NCI-H1436 treated with DMSO at 0.1 percent for 48 hours (cell line): ENCODE measurements around the gene GRID1.

Experiments used
- DNase-seq: peaks from one replicate; lab custom pipeline; 2025; lab: John Stamatoyannopoulos, UW

Gene GRID1

GRCh38 chr10:85925201-85925750, 441.3 kb downstream of the GRID1 start:
- DNase-seq, result no peak

- no peak for DNase-seq
Observed at GRCh38 chr10:85924382-85925102, 442.1 kb downstream of the GRID1 start.

- DNase-seq, result no peak
Observed at GRCh38 chr10:85922356-85923129, 444.1 kb downstream of the GRID1 start.

- no peak for DNase-seq
Observed at GRCh38 chr10:85921789-85922188, 444.8 kb downstream of the GRID1 start.

- DNase-seq, result no peak
Observed at GRCh38 chr10:85920311-85920710, 446.3 kb downstream of the GRID1 start.

- DNase-seq, result no peak
Observed at GRCh38 chr10:85919491-85920021, 447.0 kb downstream of the GRID1 start.

- DNase-seq, result no peak
Observed at GRCh38 chr10:85918371-85918770, 448.2 kb downstream of the GRID1 start.

- no peak for DNase-seq
Observed at GRCh38 chr10:85917601-85918000, 449.0 kb downstream of the GRID1 start.

GRCh38 chr10:85916994-85917573, 449.5 kb downstream of the GRID1 start:
- peak; percentile 18 for DNase-seq

GRCh38 chr10:85916286-85916685, 450.3 kb downstream of the GRID1 start:
- no peak for DNase-seq

GRCh38 chr10:85915245-85915846, 451.2 kb downstream of the GRID1 start:
- no peak for DNase-seq

GRCh38 chr10:85914720-85915119, 451.9 kb downstream of the GRID1 start:
- DNase-seq, result no peak

- DNase-seq, result no peak
Observed at GRCh38 chr10:85908462-85908861, 458.1 kb downstream of the GRID1 start.

GRCh38 chr10:85902051-85902450, 464.5 kb downstream of the GRID1 start:
- no peak for DNase-seq

GRCh38 chr10:85901599-85901998, 465.0 kb downstream of the GRID1 start:
- no peak for DNase-seq

- no peak for DNase-seq
Observed at GRCh38 chr10:85900487-85900886, 466.1 kb downstream of the GRID1 start.

- no peak for DNase-seq
Observed at GRCh38 chr10:85900061-85900460, 466.5 kb downstream of the GRID1 start.

GRCh38 chr10:85891472-85891871, 475.1 kb downstream of the GRID1 start:
- DNase-seq, result no peak

GRCh38 chr10:85888559-85888958, 478.0 kb downstream of the GRID1 start:
- DNase-seq, result no peak

GRCh38 chr10:85888004-85888403, 478.6 kb downstream of the GRID1 start:
- DNase-seq, result no peak

GRCh38 chr10:85874208-85874607, 492.4 kb downstream of the GRID1 start:
- no peak for DNase-seq

- DNase-seq, result no peak
Observed at GRCh38 chr10:85873063-85873462, 493.5 kb downstream of the GRID1 start.
